Esophagus muscularis mucosa (tissue), 4 donors: Measurements from ENCODE around the gene FAHD2A. TPM values are rescaled to one million over a fixed set of nuclear protein-coding genes. Genes with fewer than 3 reads are reported as not detected.
A peak's percentile ranks its signal among the peaks of the same experiment; 100 is the strongest.

Source experiments
- DNase-seq: peaks from one replicate; pipeline ENCODE4 v3.0.0-alpha.2; 2017; ENCODE audit errors: extremely low spot score
- H3K27ac ChIP-seq, 4 donors: fragments of 200-600 bp; sonication (generic); replicated peaks in 1 of 4; 1 replicate in 3 of 4; 2 replicates in 1 of 4; pipeline ENCODE4 v1.5.1; 2016 to 2019; ENCODE audit warnings: mild to moderate bottlenecking in 1 of 4
- H3K27me3 ChIP-seq, 4 donors: fragments of 200-600 bp; sonication (generic); one replicate each; pipeline versions ENCODE4 v1.5.1 to v1.6.0; 2016 to 2019
- H3K36me3 ChIP-seq, 4 donors: fragments of 200-600 bp; sonication (generic); one replicate each; pipeline ENCODE4 v1.5.1; 2016 to 2019
- H3K4me1 ChIP-seq, 4 donors: fragments of 200-600 bp; sonication (generic); one replicate each; pipeline ENCODE4 v1.5.1; 2016 to 2019
- H3K4me3 ChIP-seq, 4 donors: fragments of 200-600 bp; sonication (generic); 1 replicate in 2 of 4; 2 replicates in 2 of 4; pipeline ENCODE4 v1.5.1; 2016 to 2019; ENCODE audit warnings: mild to moderate bottlenecking in 4 of 4, moderate library complexity in 1 of 4
- H3K9me3 ChIP-seq, 4 donors: fragments of 200-600 bp; sonication (generic); 1 replicate in 3 of 4; 2 replicates in 1 of 4; pipeline ENCODE4 v1.5.1; 2016 to 2019
- EP300 ChIP-seq: sonication (generic); formaldehyde crosslinking; IDR thresholded peaks from one replicate; pipeline ENCODE4 v1.6.1; 2017; ENCODE audit warnings: antibody characterized with exemption
- POLR2A ChIP-seq: fragments of 450-650 bp; IDR thresholded peaks from one replicate; pipeline ENCODE4 v1.6.1; 2017; ENCODE audit warnings: antibody characterized with exemption, moderate library complexity, mild to moderate bottlenecking, low read depth
- POLR2AphosphoS5 ChIP-seq, 2 donors: sonication (generic); formaldehyde crosslinking; IDR thresholded peaks; one replicate each; pipeline ENCODE4 v1.6.1; 2017; ENCODE audit warnings: antibody characterized with exemption in 2 of 2
- WGBS: methylation state at CpG from one replicate; pipeline ENCODE4 v1.1.5; 2018; 5-methylcytosine and 5-hydroxymethylcytosine counted together
- intact Hi-C: fragments of 100-400 bp; cut with DNase I; formaldehyde crosslinking; loops from one replicate; pipeline ENCODE4 v1.15.1; 2023
- total RNA-seq, 4 donors: library from RNA; depleted of rRNA; stranded (reverse); fragments of >200 nt; gene quantifications; one replicate each; pipeline versions ENCODE4 v1.1.0 to v1.2.1, GENCODE V29; 2016
- TF ChIP-seq, protein P1 (sequence below), 3 experiments: fragments of 200-600 bp in 2 of 3; fragments of 450-650 bp in 1 of 3; sonication (generic) in 2 of 3; IDR thresholded peaks; one replicate each; pipeline ENCODE4 v1.5.1; 2017 to 2019; ENCODE audit warnings: antibody characterized with exemption in 3 of 3, mild to moderate bottlenecking in 2 of 3, moderate library complexity in 1 of 3

The FAHD2A gene, protein sequence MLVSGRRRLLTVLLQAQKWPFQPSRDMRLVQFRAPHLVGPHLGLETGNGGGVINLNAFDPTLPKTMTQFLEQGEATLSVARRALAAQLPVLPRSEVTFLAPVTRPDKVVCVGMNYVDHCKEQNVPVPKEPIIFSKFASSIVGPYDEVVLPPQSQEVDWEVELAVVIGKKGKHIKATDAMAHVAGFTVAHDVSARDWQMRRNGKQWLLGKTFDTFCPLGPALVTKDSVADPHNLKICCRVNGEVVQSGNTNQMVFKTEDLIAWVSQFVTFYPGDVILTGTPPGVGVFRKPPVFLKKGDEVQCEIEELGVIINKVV
- 10 to 100 TPM; 11.2 to 20.0 (median 16.5) TPM for total RNA-seq

DNA sequence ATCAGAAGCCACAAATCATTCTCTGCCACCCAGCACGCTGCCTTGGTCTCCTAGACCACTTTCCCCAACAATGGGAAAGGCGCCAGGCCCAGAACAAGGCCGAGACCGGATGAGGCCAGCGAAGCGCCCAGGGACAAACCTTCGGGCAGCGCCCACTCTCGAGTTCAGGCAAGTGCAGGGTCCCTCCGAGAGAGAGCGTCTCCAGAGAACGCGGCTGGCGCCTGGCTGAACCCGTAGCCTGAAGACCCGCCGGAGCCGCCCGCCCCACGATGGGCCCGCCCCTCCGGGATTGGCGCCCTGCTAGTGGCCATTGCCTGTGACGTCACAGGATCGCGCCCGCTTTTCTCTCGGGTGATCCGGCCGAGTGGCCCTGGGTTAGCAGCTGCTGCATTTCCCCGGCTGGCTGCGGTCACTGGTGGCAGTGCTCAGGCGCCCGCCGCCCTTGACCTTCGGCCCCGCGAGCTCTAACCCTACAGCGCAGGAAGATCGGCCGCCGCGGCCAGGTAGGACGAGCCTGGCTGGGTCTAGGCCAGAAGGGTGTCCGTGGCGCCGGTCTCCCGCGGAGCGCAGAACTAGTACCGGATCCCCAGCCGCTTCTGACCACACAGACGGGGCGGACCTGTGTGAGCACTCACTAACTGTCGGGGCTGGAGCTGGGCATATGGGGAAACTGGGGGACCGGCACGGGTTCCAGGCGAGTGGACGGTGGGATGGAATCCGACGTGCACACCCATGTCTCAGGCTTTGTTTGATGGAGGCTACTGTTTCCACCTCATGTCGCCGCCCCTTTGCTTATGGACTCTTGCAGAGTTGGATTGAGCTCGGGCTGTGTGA, at the start of gene FAHD2A:
FAHD2A (plus strand) TSS at position 339 of the 834 bp plus-strand sequence. CDS start 2,851 bp downstream, outside the sequence.
- Histone ChIP-seq H3K4me3 (peak within 1 kb of the TSS; percentile 68 to 93 (median 84)), H3K27me3 (no peaks in the 10 kb centered on the region), H3K4me1 (peaks cover 16 to 31% (median 28%) of the 10 kb centered on the region in 4 donors), H3K27ac (peak within 1 kb of the TSS; percentile 82 to 88 (median 86)), H3K36me3 (peaks cover 0 to 11% (median 3%) of the 10 kb centered on the region in 4 donors), H3K9me3 (no peaks in the 10 kb centered on the region)
- intact Hi-C loops: loop anchor here (5.0 kb wide), 1 partner anchor 55 kb away; no protein-coding TSS in a partner anchor
- TF ChIP-seq POLR2AphosphoS5 (IDR thresholded peaks at IDR 0.05) (peak; percentile 90 to 94), EP300 (no peak), POLR2A (peak; percentile 28)
- TF ChIP-seq, protein P1, sequence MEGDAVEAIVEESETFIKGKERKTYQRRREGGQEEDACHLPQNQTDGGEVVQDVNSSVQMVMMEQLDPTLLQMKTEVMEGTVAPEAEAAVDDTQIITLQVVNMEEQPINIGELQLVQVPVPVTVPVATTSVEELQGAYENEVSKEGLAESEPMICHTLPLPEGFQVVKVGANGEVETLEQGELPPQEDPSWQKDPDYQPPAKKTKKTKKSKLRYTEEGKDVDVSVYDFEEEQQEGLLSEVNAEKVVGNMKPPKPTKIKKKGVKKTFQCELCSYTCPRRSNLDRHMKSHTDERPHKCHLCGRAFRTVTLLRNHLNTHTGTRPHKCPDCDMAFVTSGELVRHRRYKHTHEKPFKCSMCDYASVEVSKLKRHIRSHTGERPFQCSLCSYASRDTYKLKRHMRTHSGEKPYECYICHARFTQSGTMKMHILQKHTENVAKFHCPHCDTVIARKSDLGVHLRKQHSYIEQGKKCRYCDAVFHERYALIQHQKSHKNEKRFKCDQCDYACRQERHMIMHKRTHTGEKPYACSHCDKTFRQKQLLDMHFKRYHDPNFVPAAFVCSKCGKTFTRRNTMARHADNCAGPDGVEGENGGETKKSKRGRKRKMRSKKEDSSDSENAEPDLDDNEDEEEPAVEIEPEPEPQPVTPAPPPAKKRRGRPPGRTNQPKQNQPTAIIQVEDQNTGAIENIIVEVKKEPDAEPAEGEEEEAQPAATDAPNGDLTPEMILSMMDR (IDR thresholded peaks at IDR 0.05): no peak
- 0% methylated on average over 19 of the region's 64 CpGs for WGBS
- DNase-seq: peak; percentile 98

DNA sequence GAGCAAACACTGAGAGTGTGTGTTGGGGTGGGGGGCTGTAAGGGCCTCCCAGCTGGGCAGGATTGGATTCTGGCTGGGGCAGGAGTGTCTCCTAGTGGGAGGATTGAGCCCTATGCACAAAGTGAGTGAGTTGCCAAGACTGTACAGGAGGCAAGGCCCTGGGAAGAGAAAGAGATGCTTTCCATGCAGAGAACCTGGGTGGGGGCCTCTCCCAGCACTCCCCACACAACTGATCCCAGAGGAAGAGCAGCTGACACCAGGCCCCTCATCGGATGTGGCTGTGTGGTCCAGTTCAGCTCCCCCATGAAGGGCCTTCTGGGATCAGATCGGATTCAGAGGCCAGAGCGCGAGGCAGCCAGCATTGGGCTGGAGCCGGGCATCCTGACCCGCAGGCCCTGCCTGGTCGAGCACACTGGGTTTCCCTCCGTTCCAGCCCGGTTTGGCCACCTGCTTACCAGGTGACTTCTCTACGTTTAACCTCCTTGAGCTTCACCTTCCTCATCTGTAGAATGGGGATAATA, 49.4 kb upstream of the FAHD2A start:
- intact Hi-C loops: no loop called here
- H3K4me1 ChIP-seq: peaks cover 0 to 16% (median 6%) of the 10 kb centered on the region in 4 donors

DNA sequence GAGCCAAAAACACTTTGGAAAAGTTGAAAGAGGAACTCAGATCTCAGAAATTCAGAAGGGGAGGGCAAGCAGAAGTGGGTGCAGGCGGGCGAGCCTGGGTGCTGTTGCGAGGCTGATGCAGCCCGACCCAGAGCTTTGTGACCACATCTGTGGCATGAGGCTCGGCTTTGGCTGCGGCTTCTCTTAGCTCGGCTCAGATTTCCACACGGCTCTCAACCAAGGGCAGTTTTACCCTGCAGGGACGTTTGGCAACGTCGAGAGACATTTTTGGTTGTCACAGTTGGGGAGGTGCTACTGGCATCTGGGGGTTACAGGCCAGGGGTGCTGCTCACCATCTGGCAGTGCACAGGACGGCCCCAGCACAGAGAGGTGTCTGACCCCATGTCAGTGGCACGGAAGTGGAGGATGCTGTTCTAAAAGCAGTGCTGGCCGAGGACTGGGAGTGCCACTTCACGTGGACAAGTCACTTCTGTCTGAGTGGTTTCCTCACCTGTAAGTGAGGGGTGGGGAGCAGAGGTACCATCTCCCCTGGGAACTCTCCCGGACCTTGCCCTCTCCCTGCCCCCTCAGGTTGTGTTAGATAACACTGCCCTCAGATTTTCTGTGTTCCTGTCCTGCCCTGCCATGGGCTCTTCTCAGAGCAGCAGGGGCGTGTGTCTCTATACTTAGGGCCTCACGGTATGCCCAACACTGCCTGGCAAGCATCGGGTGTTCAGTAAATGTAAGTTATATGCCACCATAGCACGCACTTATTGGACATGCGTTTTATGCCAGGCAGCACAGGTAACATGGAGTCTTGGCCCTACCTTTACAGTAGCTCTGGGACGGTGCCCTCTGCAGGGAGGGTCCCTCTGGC, 48.7 kb upstream of the FAHD2A start:
- H3K4me3 ChIP-seq: no peak overlapping the region
- WGBS: 94% methylated on average over 14 of the region's 22 CpGs
- H3K36me3 ChIP-seq: peaks cover 0 to 3% (median 0%) of the 10 kb centered on the region in 4 donors
- intact Hi-C loops: no loop called here
- DNase-seq: no peak
- no peaks in the 10 kb centered on the region for H3K27me3 ChIP-seq
- peaks cover 0 to 5% (median 0%) of the 10 kb centered on the region in 4 donors for H3K9me3 ChIP-seq
- peaks cover 0 to 8% (median under 1%) of the 10 kb centered on the region in 4 donors for H3K4me1 ChIP-seq
- no peak overlapping the region for H3K27ac ChIP-seq
- TF ChIP-seq POLR2A: no peak
- no peak for TF ChIP-seq EP300

More for the DNA sequence above, 49.4 kb upstream of the FAHD2A start:
- no peak for DNase-seq
- TF ChIP-seq EP300 (no peak), POLR2A (no peak), POLR2AphosphoS5 (IDR thresholded peaks at IDR 0.05) (no peak)
- TF ChIP-seq, protein P1 (IDR thresholded peaks at IDR 0.05): no peak
- H3K4me3 ChIP-seq: no peak overlapping the region
- WGBS: 95% methylated on average over 7 of the region's 10 CpGs
- no peaks in the 10 kb centered on the region for H3K27me3 ChIP-seq
- H3K9me3 ChIP-seq: peaks cover 0 to 5% (median 0%) of the 10 kb centered on the region in 4 donors
- H3K36me3 ChIP-seq: peaks cover 0 to 3% (median 0%) of the 10 kb centered on the region in 4 donors
- H3K27ac ChIP-seq: no peak overlapping the region

DNA sequence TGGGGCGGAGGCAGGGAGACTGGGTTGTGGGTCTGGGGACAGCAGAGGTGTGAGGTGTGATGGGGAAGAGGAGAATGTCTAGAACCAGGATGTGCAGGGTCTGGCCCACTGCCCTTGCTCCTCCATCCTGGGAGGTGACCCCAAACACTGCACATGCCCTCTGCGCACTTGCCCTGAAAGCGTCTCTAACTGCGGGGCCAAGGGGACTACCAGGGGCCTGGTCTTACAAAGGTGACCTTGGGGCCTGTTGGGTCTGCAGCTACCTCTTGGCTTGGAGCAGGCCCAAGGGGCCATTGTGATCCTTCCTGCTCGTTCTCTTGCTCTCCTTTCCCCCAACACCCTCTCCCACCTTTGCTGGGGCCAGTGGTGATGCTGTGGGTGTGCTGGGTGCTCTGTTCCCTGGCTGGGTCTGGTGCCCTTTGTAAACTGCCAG, 48.0 kb upstream of the FAHD2A start:
- Histone ChIP-seq H3K27me3 (no peaks in the 10 kb centered on the region), H3K4me1 (peaks cover 2 to 8% (median 7%) of the 10 kb centered on the region in 4 donors), H3K27ac (no peak overlapping the region), H3K36me3 (peaks cover 0 to 3% (median 0%) of the 10 kb centered on the region in 4 donors), H3K4me3 (no peak overlapping the region), H3K9me3 (peaks cover 0 to 5% (median 0%) of the 10 kb centered on the region in 4 donors)
- DNase-seq: no peak
- WGBS: 91% methylated on average over 4 of the region's 5 CpGs
- intact Hi-C loops: no loop called here
- TF ChIP-seq POLR2AphosphoS5 (IDR thresholded peaks at IDR 0.05): no peak
- no peak for TF ChIP-seq EP300
- no peak for TF ChIP-seq POLR2A
- TF ChIP-seq, protein P1 (IDR thresholded peaks at IDR 0.05): no peak
